ENCODE measurements around the gene TEX2. TPM values are rescaled to one million over a fixed set of nuclear protein-coding genes. Genes with fewer than 3 reads are reported as not detected.
A peak's percentile ranks its signal among the peaks of the same experiment; 100 is the strongest.

TEX2 gene
- polyA plus RNA-seq, 1 of the 3 experiments (the other 2 are of a cell fraction): 24.0 TPM

DNA sequence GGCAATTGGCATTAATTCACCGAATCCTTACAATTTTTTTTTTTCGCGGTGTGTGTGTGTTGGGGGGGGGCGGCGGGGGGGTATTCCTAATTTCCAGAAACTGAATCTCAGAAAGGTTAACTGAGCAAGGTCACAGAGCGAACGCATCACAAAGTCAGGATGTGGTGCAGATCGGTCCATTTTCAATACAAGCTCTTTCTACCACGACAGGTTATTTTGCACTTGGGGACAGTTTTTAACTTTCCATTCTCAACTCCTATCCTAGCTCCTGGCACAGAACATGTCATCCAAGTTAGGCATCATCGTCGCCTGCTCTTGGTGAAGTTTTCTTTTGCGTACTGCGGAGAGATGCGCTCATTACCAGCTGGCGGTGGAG lies 117.7 kb downstream of the TEX2 start:
- Histone ChIP-seq H3K4me3 (ENCODE audit: low read depth in 2 of 2, low read length in 1 of 2) (peak overlapping the region; percentile 73 to 80), H3K9ac (peak overlapping the region; percentile 84; the same call in 1 of the 2 replicates), H3K4me2 (peak overlapping the region; percentile 71; the same call in 1 of the 2 replicates), H3K79me2 (ENCODE audit: insufficient read depth) (peaks cover 16% of the 10 kb centered on the region; the same call in 1 of the 2 replicates), H4K20me1 (ENCODE audit: insufficient read depth) (0 out of 2 replicates have a peak, but pooled peaks cover 6% of the 10 kb centered on the region), H3K4me1 (ENCODE audit: control insufficient read depth in 1 of 2, insufficient read depth in 2 of 2, low read depth in 1 of 2, low read length in 1 of 2) (peaks cover 11 to 28% of the 10 kb centered on the region in 2 experiments), H3K27me3 (ENCODE audit: insufficient read depth) (no peaks in the 10 kb centered on the region), H3K9me3 (no peaks in the 10 kb centered on the region), H3K36me3 (replicated peaks in 1 of 2; ENCODE audit: control insufficient read depth in 1 of 2, insufficient read depth in 2 of 2, low read length in 1 of 2) (peaks cover 23 to 30% of the 10 kb centered on the region in 2 experiments), H3F3A (replicated peaks; ENCODE audit: insufficient read depth) (peaks cover 41% of the 10 kb centered on the region), H3K9me2 (no peaks in the 10 kb centered on the region), H3K27ac (ENCODE audit: low read depth in 2 of 2, low read length in 1 of 2) (peak overlapping the region; percentile 46 to 94; a peak in 3 of 4 replicates), H2AFZ (ENCODE audit: low read depth) (peak overlapping the region; percentile 58; the same call in 1 of the 2 replicates)
- TF ChIP-seq SMC3 (IDR thresholded peaks at IDR 0.05; ENCODE audit: low read depth, low read length): peak; percentile 40; the same call in 1 of the 2 replicates
- TF ChIP-seq RAD21 (IDR thresholded peaks at IDR 0.05; ENCODE audit: low read length): peak; percentile 48
- no peak; the same call in 1 of the 2 replicates for TF ChIP-seq SIN3A (IDR thresholded peaks at IDR 0.05; ENCODE audit: borderline replicate concordance, low read depth, low read length)
- TF ChIP-seq CTCF (IDR thresholded peaks at IDR 0.05): 0 out of 2 replicates have a peak, but pooled peaks have one; percentile 14
- no peak for DNase-seq
- under 1% methylated on average over 15 of the region's 15 CpGs for WGBS (ENCODE audit: low lambda C conversion rate)
- ChIA-PET CTCF (interaction anchor here (0.7 to 29.1 kb wide), 18 partner anchors 12 to 278 kb away, joined by 3 to 810 read pairs (median 4); partner anchors contain the start of genes GH1 and ICAM2), POLR2A (interaction anchor here (0.5 to 5.3 kb wide), 36 partner anchors 9 to 361 kb away, joined by 3 to 99 read pairs (median 6); partner anchors contain the start of genes CEP95, DDX5, ERN1 and TEX2)

GRCh38 chr17:64139542-64139941 lies 123.5 kb downstream of the TEX2 start:
- no peak for DNase-seq
- Histone ChIP-seq H3K9me3 (no peaks in the 10 kb centered on the region), H3K27ac (ENCODE audit: low read depth in 2 of 2, low read length in 1 of 2) (no peak overlapping the region), H3K4me1 (ENCODE audit: control insufficient read depth in 1 of 2, insufficient read depth in 2 of 2, low read depth in 1 of 2, low read length in 1 of 2) (no peaks in the 10 kb centered on the region), H3K27me3 (ENCODE audit: insufficient read depth) (no peaks in the 10 kb centered on the region), H3K4me3 (ENCODE audit: low read depth in 2 of 2, low read length in 1 of 2) (no peak overlapping the region), H4K20me1 (ENCODE audit: insufficient read depth) (no peaks in the 10 kb centered on the region), H3K36me3 (replicated peaks in 1 of 2; ENCODE audit: control insufficient read depth in 1 of 2, insufficient read depth in 2 of 2, low read length in 1 of 2) (peaks cover 0 to 2% of the 10 kb centered on the region in 2 experiments), H3K9ac (no peak overlapping the region), H3K4me2 (no peak overlapping the region), H3K9me2 (no peaks in the 10 kb centered on the region), H3K79me2 (ENCODE audit: insufficient read depth) (no peaks in the 10 kb centered on the region), H3F3A (replicated peaks; ENCODE audit: insufficient read depth) (peaks cover 7% of the 10 kb centered on the region), H2AFZ (ENCODE audit: low read depth) (no peak overlapping the region)
- ChIA-PET POLR2A (no interaction called here), CTCF (interaction anchor here (0.6 to 29.1 kb wide), 4 partner anchors 60 to 142 kb away, joined by 3 to 810 read pairs (median 4); partner anchors contain the start of gene ICAM2)
- WGBS (ENCODE audit: low lambda C conversion rate): 72% methylated on average over 6 of the region's 6 CpGs
- TF ChIP-seq FOXM1 (IDR thresholded peaks at IDR 0.05; ENCODE audit: low read depth) (no peak), FOSL2 (IDR thresholded peaks at IDR 0.05; ENCODE audit: borderline replicate concordance, low read depth) (no peak), USF2 (IDR thresholded peaks at IDR 0.05; ENCODE audit: borderline replicate concordance, low read depth, low read length) (no peak), TAF1 (IDR thresholded peaks at IDR 0.05; ENCODE audit: borderline replicate concordance, low read depth, low read length) (no peak), SIN3A (IDR thresholded peaks at IDR 0.05; ENCODE audit: borderline replicate concordance, low read depth, low read length) (no peak), NRF1 (IDR thresholded peaks at IDR 0.05; ENCODE audit: low read depth, low read length) (no peak), EP300 (IDR thresholded peaks at IDR 0.05; ENCODE audit: borderline replicate concordance in 1 of 2, low read depth in 1 of 2, low read length in 1 of 2) (no peak), JUND (IDR thresholded peaks at IDR 0.05) (no peak), PBX3 (IDR thresholded peaks at IDR 0.05) (no peak), ZBTB33 (IDR thresholded peaks at IDR 0.05; ENCODE audit: borderline replicate concordance, low read depth) (no peak), GATA2 (CRISPR knock-in tag; IDR thresholded peaks at IDR 0.05) (no peak), CHD2 (IDR thresholded peaks at IDR 0.05; ENCODE audit: low read length, partially characterized antibody) (no peak), YY1 (IDR thresholded peaks at IDR 0.05; ENCODE audit: low read depth) (no peak), IRF3 (IDR thresholded peaks at IDR 0.05; ENCODE audit: low read depth, low read length) (no peak), POLR2AphosphoS5 (IDR thresholded peaks at IDR 0.05; ENCODE audit: low read depth, low read length) (no peak)
- TF ChIP-seq, protein P1, sequence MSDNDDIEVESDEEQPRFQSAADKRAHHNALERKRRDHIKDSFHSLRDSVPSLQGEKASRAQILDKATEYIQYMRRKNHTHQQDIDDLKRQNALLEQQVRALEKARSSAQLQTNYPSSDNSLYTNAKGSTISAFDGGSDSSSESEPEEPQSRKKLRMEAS (IDR thresholded peaks at IDR 0.05; ENCODE audit: low read depth): no peak
